GM21423 (cell line): ENCODE measurements around the gene MYH7B.

Source experiments
- ATAC-seq: cut with Tn5 transposase; IDR thresholded peaks from one replicate; pipeline ENCODE4 v1.9.1; 2021; ENCODE audit warnings: mild to moderate bottlenecking, moderate library complexity; ENCODE audit not compliant: unreplicated experiment

MYH7B gene

DNA sequence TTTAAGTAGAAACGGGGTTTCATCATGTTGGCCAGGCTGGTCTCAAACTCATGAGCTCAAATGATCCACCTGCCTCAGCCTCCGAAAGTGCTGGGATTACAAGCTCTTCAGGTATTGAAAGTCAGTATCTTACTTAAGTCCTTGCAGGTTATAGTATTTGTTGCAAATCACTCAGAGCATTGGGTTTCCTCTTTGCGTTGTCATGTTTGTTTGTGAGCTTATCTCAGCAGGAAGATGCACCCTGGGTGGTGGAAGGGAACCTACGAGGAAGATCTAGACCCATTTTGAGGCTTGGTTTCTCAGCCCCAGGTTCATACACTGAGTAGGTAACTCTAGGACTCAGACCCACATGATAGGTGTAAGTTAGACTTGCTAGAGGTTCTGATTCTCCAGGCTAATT is 18.6 kb downstream of the MYH7B start:
- no peak for ATAC-seq

DNA sequence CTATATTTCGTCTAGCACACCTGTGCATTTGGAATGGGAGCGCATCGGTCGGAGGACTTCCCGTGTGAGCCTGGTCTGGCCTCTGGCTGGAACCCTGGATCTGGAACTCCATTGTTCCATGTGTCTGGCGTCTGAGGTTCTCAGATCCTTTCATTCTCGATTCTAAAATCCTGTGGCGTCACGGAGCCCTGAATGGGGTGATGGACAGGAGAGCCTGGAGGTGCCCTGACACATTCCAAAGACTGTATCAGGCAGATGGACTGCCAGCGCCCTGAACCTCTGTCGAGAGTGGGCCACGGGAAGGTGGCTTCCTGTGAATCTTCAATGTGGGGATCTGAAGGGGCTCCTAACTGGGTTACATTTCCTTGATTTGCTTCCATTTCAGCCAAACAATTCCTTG is 20.6 kb downstream of the MYH7B start:
- ATAC-seq = no peak

DNA sequence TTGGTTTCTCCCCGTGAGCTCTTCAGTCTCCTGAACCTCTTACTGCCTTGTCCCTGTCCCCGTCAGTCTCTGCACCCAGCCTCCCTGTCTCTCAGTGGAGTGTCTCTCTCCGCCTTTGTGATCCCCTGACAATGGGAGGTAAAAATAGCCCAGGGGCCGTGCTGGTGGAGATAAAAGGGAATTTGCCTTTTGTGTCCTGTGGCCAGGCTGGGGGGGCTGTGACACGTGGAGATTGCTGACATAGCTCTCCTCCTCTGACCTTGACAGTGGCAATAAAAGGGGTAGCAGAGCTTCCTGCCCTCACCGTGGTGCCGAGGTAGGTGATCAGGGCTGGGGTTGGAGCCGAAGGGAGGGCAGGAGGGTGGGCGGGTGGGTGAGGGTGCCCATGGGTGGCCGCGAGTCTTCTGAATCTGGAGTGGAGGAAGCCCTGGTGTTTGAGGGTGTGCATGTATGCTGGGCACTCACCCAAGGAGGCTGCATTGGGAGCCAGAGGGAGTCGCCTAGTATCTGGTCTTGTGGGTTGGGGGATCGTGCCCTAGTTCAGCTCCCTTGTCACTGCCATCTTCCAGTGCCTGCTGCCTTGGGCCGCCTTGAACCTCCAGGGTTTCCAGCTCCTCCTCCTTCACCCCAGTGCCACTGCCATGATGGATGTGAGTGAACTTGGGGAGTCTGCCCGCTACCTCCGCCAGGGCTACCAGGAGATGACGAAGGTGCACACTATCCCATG is 21.9 kb downstream of the MYH7B start:
- no peak for ATAC-seq

DNA sequence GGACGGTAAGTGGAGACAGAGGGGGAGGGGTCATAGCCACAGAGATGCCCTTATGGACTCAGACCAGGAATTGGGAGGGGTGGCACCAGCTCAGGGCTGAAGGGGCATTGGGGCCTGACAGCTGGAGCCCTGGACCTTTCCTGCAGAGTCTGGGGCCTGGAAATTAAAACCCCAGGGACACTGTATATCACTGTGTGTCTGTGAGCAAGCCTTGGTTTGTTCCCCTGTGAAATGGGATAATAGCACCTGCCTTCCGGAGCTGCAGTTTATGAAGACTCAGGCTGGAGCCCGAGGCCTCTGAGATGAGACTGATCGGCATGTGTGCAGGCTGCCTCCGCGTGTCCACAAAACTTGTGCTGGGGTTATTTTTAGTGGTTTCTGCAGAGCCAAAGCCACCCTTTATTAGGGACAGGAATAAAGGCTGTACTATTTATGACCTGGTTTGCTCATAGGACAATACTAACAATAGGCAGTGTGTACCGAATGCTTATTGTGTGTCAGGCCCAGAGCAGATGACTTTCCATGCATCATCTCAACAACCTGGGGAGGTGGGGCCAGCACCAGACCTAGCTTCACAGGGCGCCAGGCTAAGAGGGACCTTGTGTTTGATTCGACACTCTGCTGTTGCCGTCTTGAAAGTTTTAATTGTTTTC is 22.6 kb downstream of the MYH7B start:
- ATAC-seq = no peak

DNA sequence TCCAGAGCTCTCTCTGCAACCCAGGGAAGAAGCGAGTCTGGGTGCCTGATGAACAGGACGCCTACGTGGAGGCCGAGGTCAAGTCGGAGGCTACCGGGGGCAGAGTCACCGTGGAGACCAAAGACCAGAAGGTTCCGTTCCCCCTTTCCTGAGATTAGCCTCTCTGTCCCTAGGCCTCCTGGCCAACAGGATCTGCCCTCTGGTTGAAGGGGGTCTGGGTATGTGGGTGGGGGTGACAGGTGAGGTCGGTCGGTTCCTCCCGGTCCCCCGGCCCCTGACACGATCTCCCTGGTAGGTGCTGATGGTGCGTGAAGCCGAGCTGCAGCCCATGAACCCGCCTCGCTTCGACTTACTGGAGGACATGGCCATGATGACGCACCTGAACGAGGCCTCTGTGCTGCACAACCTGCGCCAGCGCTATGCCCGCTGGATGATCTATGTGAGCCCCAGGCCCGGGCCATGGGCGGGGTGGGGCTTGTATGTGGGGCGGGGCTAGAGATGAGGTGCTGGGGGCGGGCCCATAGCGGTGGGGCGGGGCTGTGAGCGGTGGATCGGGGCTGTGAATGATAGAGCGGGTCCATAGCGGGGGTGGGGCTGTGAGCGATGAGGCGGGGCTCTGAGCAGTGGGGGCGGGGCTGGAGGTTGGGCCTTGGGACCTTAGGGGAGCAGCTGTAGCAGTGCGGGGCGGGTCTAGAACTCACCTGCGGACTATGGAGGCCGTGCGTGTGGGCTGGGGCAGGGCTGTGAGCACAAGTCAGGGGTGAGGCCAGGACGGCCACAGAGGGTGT is 23.9 kb downstream of the MYH7B start:
- no peak for ATAC-seq

DNA sequence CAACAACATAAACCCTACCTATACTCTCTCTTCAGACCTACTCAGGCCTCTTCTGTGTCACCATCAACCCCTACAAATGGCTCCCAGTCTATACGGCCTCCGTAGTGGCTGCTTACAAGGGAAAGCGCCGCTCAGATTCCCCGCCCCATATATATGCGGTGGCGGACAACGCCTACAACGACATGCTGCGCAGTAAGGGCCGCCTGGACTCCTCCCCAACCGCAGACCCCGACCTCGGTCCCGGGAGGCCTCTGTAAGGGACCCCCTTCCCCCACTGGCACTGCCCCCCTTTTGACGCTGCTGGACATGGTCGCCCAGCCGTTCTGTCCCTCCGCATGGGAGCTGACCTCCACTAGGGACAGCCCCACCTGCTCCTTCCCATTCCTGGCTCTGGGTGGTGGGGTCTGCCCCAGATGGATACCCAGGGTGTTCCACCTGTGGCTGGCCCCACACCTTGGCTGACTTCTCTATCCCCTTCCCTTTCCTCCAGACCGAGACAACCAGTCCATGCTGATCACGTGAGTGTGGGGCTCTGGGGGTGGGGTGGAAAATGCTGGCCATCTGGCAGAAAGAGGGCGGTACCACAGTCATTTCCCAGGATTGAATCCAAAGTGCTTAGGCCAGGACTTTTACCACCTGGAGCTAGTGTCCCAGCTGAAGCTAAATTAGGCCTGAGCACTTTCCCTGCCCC is 25.0 kb downstream of the MYH7B start:
- no peak for ATAC-seq

DNA sequence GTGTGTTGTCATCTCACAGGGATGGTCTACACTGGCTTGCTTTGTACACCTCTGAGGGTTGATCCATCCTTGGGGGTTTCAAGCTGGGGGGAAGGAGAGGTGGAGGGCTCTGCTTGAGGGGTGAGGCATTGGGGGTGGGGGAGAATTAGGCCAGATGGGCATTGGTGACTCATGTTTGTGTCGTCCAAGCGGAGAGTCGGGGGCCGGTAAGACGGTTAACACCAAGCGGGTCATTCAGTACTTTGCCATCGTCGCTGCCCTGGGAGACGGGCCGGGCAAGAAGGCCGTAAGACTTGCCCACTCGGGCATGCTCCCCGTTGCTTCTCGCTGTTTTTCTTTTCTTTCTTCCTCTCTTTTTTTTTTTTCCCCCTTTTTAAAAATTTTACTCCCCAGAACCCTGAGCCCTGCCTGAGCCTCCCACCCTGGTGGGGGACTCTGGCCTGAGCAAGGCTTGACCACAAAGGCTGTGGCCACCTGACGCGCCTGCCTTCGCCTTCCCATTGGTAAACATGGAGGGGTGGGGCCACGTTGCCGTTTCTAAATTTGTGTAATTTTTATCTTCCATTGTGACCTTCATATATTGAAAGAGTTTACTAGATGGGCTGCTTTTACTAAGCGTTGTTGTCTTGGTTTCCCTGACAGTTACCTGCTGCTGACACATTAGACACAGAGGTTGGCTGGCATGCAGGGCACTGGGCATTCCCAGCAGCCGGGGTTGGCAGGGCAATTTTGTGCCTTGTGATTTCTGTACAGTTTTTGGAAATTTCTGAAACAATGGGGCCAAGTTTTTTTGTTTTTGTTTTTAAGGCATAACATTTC is 26.8 kb downstream of the MYH7B start:
- no peak for ATAC-seq

DNA sequence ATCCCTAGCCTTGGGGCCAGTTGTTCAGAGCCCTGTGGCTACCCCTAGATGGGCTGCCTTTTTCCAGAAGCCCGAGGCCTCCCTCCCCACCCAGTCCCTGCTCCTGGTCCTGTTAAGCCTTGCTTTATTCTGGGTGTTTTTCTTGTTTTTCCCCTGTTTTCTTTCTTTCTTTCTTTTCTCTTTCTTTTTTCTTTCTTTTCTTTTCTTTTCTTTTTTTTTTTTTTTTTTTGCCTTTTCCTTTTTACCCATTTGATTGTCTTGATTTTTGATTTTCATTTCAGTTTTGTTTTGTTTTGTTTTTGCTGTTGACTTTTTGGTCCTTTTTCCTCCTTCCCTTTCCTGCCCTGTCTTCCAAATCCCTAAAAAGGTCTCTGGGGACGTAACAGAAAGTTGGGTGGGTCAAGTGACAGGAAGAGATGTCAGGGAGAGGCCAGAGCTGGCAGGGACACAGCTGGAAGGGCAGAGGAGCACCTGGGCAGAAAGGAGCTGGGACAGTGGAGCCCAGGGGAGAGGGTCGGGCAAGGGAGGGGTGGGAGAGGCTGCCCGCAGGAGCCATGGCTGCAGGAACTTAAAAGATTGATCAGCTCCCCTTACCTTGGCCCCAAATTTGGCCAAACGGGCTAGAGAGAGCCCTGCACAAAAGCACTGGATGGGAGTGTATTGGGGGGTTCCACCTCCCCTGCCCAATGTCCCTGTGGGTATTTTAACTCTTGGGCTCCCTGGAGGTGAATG is 27.6 kb downstream of the MYH7B start:
- ATAC-seq = no peak

DNA sequence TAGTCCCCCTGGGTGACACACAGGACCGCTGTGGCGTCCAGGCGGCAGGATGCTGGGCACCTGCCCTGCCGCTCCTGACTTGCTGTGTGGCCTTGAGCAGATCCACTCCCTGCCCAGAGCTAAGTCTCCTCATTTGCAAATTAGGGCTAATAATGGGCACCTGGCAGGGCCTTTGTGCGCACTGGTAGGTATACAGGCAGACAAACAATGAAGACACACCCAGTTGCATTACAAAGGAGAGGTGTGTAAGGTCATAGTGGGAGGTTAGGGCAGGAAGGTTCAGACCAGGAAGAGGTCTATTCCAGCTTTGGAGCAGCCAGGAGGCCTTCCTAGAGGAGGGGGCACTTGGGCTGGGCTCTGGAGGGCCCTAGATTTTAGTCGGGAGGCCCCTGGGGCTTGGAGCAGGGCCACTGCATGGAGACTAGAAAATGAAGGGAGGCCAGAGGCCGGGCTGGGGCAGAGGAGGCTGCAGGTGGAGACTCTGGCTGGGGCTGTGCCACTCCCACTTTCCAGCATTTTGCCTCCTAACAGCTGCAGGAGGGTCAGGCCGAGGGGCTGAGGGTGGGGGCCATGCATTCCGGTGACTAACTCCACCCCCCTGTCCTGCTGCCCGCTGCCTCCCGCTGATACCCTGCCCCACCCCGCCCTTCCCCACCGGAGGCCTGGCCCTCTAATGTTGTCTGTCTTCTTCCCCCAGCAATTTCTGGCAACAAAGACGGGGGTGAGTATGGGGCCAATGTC is 28.5 kb downstream of the MYH7B start:
- ATAC-seq = no peak

DNA sequence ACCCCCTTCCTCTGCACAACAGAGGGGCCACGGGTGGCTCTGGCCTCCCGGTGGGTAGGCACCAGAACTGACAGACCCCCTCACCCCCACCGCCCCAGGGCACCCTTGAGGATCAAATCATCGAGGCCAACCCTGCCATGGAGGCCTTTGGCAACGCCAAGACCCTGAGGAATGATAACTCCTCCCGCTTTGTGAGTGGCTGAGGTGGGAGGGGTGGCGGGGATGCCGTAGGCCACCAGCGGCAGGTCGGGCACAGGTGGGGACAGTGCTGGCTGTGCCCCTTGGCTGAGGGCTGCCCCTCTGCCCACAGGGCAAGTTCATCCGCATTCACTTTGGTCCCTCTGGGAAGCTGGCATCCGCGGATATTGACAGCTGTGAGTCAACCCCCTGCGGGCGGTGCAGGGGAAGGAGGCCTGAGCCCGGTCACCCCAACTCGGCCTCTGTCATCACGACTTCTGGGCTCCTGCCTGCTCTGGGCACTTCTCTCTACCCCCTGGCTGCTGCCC is 29.1 kb downstream of the MYH7B start:
- ATAC-seq = no peak

DNA sequence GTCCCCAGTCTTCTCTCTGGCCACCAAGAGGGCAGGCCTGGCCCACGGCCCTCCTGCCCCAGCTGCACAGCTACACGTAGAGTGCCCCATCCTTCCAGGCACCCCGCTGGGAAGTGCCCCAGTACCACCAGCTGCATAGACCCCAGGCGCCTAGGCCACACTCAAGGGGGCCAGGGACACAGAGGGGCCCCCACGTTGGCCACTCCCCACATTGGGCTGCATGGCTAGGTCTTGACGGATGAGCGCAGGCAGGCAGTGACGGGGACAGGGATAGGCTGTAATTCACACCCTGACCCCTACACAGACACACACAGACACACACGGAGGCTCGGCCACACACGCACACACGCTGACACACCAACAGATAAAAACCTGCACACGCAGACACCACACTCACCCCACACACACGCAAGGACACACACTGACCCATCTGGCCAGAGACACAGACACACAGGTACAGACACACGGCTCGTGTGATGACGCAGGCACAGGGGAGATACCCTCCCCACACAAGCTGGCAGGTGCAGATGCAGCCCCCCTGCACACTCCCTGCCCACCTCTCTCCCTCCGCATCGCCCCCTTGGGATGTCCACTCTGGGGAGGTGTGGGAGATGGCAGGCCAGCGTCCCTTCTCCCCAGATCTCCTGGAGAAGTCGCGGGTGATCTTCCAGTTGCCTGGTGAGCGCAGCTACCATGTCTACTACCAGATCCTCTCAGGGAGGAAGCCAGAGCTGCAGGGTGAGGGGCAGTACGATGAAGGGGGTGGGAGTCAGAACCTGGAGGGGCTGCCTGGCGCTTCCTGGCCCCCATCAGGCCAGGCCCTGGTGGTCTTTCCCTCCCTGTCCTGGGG is 30.0 kb downstream of the MYH7B start:
- no peak for ATAC-seq

DNA sequence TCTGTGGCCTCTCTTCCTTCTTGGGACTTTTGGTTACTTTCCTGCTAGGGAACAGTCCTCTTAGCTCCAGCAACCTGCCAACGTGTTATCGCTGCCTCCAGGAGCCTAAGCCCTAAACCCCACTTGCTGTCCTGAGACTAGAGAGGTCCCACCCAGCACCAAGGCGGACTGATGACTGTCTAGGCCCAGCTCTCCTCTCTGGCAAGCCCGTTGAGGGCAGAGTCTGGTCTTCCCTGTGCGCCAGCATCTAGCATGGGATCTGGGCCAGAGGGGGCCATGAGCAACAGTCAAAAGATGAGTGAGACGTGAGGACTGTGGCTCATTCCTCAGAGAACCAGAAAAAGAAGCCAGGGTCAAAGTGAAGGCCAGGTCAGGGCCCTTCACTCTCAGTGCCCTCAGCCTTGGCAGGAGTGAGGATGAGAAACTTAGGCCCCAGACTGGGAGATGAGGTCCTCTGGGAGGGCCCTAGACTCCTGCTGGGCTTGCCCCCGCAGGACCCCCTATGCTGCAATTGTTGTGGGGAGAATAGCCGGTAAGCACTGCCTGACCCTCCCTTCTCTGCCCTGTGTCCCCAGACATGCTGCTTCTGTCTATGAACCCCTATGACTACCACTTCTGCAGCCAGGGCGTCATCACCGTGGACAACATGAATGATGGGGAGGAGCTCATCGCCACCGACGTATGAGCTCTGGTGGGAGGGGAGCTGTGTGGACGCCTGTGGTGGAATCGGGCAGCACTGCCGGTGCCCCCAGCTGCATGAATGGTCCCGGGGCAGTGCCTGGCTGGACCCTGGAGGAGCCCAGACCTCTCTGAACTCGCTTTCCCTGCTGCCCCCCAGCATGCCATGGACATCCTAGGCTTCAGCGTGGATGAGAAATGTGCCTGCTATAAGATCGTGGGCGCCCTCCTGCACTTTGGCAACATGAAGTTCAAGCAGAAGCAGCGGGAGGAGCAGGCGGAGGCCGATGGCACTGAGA is 30.9 kb downstream of the MYH7B start:
- no peak for ATAC-seq

DNA sequence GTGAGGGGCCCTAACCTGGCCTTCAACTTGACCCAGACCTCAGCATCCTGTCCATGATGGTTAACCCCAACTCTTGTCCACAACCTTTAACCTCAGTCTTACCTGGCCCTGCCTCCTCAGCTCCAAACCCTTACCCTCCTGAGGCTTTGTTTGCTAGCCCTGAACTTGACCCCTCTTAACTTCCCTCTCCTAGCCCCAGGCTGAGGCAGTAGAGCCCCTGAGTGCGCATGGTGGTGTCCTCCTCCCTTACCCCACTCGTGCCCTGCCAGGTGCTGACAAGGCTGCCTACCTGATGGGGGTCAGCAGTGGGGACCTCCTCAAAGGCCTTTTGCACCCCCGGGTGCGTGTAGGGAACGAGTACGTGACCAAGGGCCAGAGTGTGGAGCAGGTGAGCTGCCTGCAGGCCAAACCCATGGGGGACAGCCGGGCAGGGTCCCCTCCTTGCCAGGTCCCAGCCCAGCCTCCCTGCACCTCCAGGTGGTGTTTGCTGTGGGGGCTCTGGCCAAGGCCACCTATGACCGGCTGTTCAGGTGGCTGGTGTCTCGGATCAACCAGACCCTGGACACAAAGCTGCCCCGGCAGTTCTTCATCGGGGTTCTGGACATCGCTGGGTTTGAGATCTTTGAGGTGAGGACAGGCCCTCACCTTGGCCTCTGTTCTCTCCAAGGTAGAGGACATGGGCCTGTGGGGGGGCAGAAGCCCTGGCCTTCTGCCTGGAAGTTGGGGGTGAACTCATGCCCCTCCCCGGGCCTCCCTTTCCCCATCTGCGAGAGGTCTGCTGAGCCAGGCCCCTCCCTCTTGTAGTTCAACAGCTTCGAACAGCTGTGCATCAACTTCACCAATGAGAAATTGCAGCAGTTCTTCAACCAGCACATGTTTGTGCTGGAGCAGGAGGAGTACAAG is 31.9 kb downstream of the MYH7B start:
- no peak for ATAC-seq

DNA sequence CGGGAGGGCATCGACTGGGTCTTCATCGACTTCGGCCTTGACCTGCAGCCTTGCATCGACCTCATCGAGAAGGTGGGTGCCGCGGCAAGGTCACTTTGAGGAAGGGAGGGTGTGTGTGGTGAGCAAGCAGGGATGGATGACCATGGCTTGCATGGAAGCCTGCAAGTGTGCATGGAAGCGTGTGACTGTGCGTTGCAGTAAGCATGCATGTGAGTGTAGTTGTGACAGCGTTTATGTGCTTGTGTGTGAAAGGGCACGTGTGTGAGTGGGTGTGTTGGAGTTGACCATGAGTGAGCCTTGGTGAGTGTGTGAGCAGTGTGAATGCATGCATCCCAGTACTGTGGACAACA is 32.5 kb downstream of the MYH7B start:
- ATAC-seq = no peak

DNA sequence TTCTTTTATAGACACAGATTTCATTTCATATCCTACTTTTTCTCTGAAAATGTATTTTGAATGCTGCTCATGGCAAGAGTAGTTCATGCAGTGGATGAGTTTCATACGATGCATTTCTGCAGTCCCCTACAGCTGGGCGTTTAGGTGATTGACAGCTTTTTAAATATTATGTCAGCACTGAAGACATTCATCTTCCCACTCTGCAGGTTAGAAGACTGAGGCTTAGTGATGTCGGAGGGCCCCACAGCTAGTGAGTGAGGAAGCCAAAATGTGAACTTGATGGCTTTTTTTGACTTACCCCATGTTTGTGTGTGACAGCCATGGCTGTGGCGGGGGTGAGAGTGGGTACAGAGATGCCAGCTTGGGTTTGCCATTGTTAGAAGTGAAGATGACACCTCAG is 33.5 kb downstream of the MYH7B start:
- ATAC-seq = no peak

DNA sequence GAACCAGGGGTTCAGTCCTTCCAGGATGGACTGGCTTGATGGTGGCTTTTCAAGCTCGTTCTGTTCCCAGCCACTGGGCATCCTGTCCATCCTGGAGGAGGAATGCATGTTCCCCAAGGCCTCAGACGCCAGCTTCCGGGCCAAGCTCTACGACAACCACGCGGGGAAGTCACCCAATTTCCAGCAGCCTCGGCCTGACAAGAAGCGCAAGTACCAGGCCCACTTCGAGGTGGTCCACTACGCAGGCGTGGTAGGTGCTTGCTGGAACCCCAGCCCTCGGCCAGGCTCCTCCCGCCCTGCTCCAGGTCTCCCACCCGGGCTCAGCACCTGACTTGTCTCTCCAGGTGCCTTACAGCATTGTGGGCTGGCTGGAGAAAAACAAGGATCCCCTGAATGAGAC is 34.0 kb downstream of the MYH7B start:
- ATAC-seq = no peak
